ENCODE data around the gene TTLL3.

TTLL3 gene

GRCh38 chr3:9800529-9800928 is 9.5 kb upstream of the TTLL3 start:
- no peaks in the 10 kb centered on the region for H3K27me3 ChIP-seq (ENCODE audit: control insufficient read depth, insufficient read depth, low read length)
- peaks cover 25% of the 10 kb centered on the region for H3K79me2 ChIP-seq
- TF ChIP-seq CTCF (IDR thresholded peaks at IDR 0.05): no peak
- H3K4me2 ChIP-seq (ENCODE audit: low read length): no peak overlapping the region
- H3K9ac ChIP-seq: no peak overlapping the region
- H2AFZ ChIP-seq: no peak overlapping the region
- no peak overlapping the region for H3K4me3 ChIP-seq (ENCODE audit: low read depth, low read length)
- H3K27ac ChIP-seq: no peak overlapping the region
- H3K36me3 ChIP-seq (ENCODE audit: control insufficient read depth, insufficient read depth, low read length): no peaks in the 10 kb centered on the region
- no peaks in the 10 kb centered on the region for H3K9me3 ChIP-seq (ENCODE audit: control insufficient read depth, low read length)
- no peaks in the 10 kb centered on the region for H3K4me1 ChIP-seq

GRCh38 chr3:9803494-9803893 is 6.6 kb upstream of the TTLL3 start:
- H3K9ac ChIP-seq: no peak overlapping the region
- TF ChIP-seq CTCF (IDR thresholded peaks at IDR 0.05): no peak
- H3K9me3 ChIP-seq (ENCODE audit: control insufficient read depth, low read length): no peaks in the 10 kb centered on the region
- H3K4me2 ChIP-seq (ENCODE audit: low read length): no peak overlapping the region
- H2AFZ ChIP-seq: no peak overlapping the region
- H3K4me3 ChIP-seq (ENCODE audit: low read depth, low read length): no peak overlapping the region
- no peaks in the 10 kb centered on the region for H3K4me1 ChIP-seq
- no peaks in the 10 kb centered on the region for H3K36me3 ChIP-seq (ENCODE audit: control insufficient read depth, insufficient read depth, low read length)
- no peaks in the 10 kb centered on the region for H3K27me3 ChIP-seq (ENCODE audit: control insufficient read depth, insufficient read depth, low read length)
- H3K79me2 ChIP-seq: peaks cover 5% of the 10 kb centered on the region
- no peak overlapping the region for H3K27ac ChIP-seq

GRCh38 chr3:9804996-9805395 is 5.1 kb upstream of the TTLL3 start:
- no peak for TF ChIP-seq CTCF (IDR thresholded peaks at IDR 0.05)
- Histone ChIP-seq H3K27ac (no peak overlapping the region), H3K36me3 (ENCODE audit: control insufficient read depth, insufficient read depth, low read length) (no peaks in the 10 kb centered on the region), H3K27me3 (ENCODE audit: control insufficient read depth, insufficient read depth, low read length) (no peaks in the 10 kb centered on the region), H3K4me2 (ENCODE audit: low read length) (no peak overlapping the region), H2AFZ (no peak overlapping the region), H3K9me3 (ENCODE audit: control insufficient read depth, low read length) (no peaks in the 10 kb centered on the region), H3K79me2 (peaks cover 2% of the 10 kb centered on the region), H3K4me1 (peaks cover 2% of the 10 kb centered on the region), H3K9ac (no peak overlapping the region), H3K4me3 (ENCODE audit: low read depth, low read length) (no peak overlapping the region)

GRCh38 chr3:9806137-9806536 is 3.9 kb upstream of the TTLL3 start:
- no peak overlapping the region for H3K27ac ChIP-seq
- no peak overlapping the region for H3K4me2 ChIP-seq (ENCODE audit: low read length)
- peaks cover 6% of the 10 kb centered on the region for H3K4me1 ChIP-seq

More at GRCh38 chr3:9806137-9806536, 3.9 kb upstream of the TTLL3 start:
- Histone ChIP-seq H3K4me3 (ENCODE audit: low read depth, low read length) (no peak overlapping the region), H3K27me3 (ENCODE audit: control insufficient read depth, insufficient read depth, low read length) (no peaks in the 10 kb centered on the region), H3K9me3 (ENCODE audit: control insufficient read depth, low read length) (no peaks in the 10 kb centered on the region), H3K9ac (no peak overlapping the region), H3K36me3 (ENCODE audit: control insufficient read depth, insufficient read depth, low read length) (no peaks in the 10 kb centered on the region), H2AFZ (no peak overlapping the region), H3K79me2 (peaks cover 2% of the 10 kb centered on the region)
- TF ChIP-seq CTCF (IDR thresholded peaks at IDR 0.05): no peak

Data from parathyroid adenoma (tissue), 2 donors.